Loucy (cell line): ENCODE results near the gene MAML2.

Experiments
- H2AFZ ChIP-seq: fragments of 200-600 bp; sonication (generic); 2 replicates; pipeline ENCODE4 v1.6.0; 2016; ENCODE audit warnings: antibody characterized with exemption, mild to moderate bottlenecking, low read length, moderate library complexity
- H3F3A ChIP-seq: fragments of 200-600 bp; 2 replicates; pipeline ENCODE4 v1.6.0; 2016; ENCODE audit warnings: antibody characterized with exemption, low read depth, mild to moderate bottlenecking
- H3K27me3 ChIP-seq: fragments of 200-600 bp; sonication (generic); 2 replicates; pipeline ENCODE4 v1.6.1; 2014; ENCODE audit warnings: low read length, mild to moderate bottlenecking; ENCODE audit not compliant: insufficient read depth, poor library complexity, severe bottlenecking
- H3K36me3 ChIP-seq: fragments of 200-600 bp; sonication (generic); 2 replicates; pipeline ENCODE4 v1.6.1; 2016; ENCODE audit warnings: low read length; ENCODE audit not compliant: insufficient read depth
- H3K4me1 ChIP-seq: fragments of 200-600 bp; sonication (generic); 2 replicates; pipeline ENCODE4 v1.5.1; 2014; ENCODE audit warnings: low read length, mild to moderate bottlenecking; ENCODE audit not compliant: insufficient read depth, poor library complexity, severe bottlenecking
- H3K4me2 ChIP-seq: fragments of 200-600 bp; sonication (generic); 2 replicates; pipeline ENCODE4 v1.6.0; 2014; ENCODE audit warnings: antibody characterized with exemption, low read length, low read depth, mild to moderate bottlenecking; ENCODE audit not compliant: poor library complexity, severe bottlenecking
- H3K4me3 ChIP-seq: fragments of 200-600 bp; sonication (generic); 2 replicates; pipeline ENCODE4 v1.5.1; 2014; ENCODE audit warnings: low read length, mild to moderate bottlenecking, mixed read lengths; ENCODE audit not compliant: poor library complexity, severe bottlenecking
- H3K79me2 ChIP-seq: fragments of 200-600 bp; sonication (generic); 2 replicates; pipeline ENCODE4 v1.6.1; 2014; ENCODE audit warnings: low read length; ENCODE audit not compliant: insufficient read depth
- H3K9ac ChIP-seq: fragments of 200-600 bp; sonication (generic); 2 replicates; pipeline ENCODE4 v1.6.0; 2014; ENCODE audit warnings: mild to moderate bottlenecking, low read depth, low read length, moderate library complexity; ENCODE audit not compliant: poor library complexity, severe bottlenecking
- H3K9me2 ChIP-seq: fragments of 200-600 bp; sonication (generic); replicated peaks from 2 replicates; pipeline ENCODE4 v1.6.1; 2016; ENCODE audit warnings: low read depth, low read length, mixed read lengths
- H3K9me3 ChIP-seq: fragments of 200-600 bp; sonication (generic); 2 replicates; pipeline ENCODE4 v1.6.1; 2014; ENCODE audit warnings: mild to moderate bottlenecking, antibody characterized with exemption, low read length, low read depth; ENCODE audit not compliant: insufficient read depth
- H4K20me1 ChIP-seq: fragments of 200-600 bp; sonication (generic); 2 replicates; pipeline ENCODE4 v1.6.0; 2014; ENCODE audit warnings: antibody characterized with exemption, low read length, mild to moderate bottlenecking; ENCODE audit not compliant: insufficient read depth, poor library complexity, severe bottlenecking
- CTCF ChIP-seq: fragments of 200-600 bp; sonication (generic); conservative IDR thresholded peaks from 2 replicates; pipeline ENCODE4 v1.5.1; 2014; ENCODE audit warnings: mild to moderate bottlenecking, antibody characterized with exemption, low read length
- EZH2phosphoT487 ChIP-seq: fragments of 200-600 bp; IDR thresholded peaks from 2 replicates; pipeline ENCODE4 v1.6.1; 2018; ENCODE audit warnings: antibody characterized with exemption, mild to moderate bottlenecking, moderate library complexity, borderline replicate concordance

MAML2 gene

GRCh38 chr11:95991101-95991500 is 351.9 kb downstream of the MAML2 start:
- H3K9ac ChIP-seq = no peak overlapping the region
- no peaks in the 10 kb centered on the region for H3K4me1 ChIP-seq
- no peaks in the 10 kb centered on the region for H3K9me2 ChIP-seq
- no peaks in the 10 kb centered on the region for H4K20me1 ChIP-seq
- H3F3A ChIP-seq = no peaks in the 10 kb centered on the region
- no peaks in the 10 kb centered on the region for H3K79me2 ChIP-seq
- H3K9me3 ChIP-seq = no peaks in the 10 kb centered on the region
- no peak overlapping the region for H3K4me3 ChIP-seq
- TF ChIP-seq CTCF (no peak), EZH2phosphoT487 (no peak)
- no peak overlapping the region for H2AFZ ChIP-seq
- no peaks in the 10 kb centered on the region for H3K36me3 ChIP-seq
- no peak overlapping the region for H3K4me2 ChIP-seq
- H3K27me3 ChIP-seq = no peaks in the 10 kb centered on the region

GRCh38 chr11:95989780-95990179 is 353.2 kb downstream of the MAML2 start:
- no peaks in the 10 kb centered on the region for H3K27me3 ChIP-seq
- H3K9me3 ChIP-seq = no peaks in the 10 kb centered on the region
- H3K4me3 ChIP-seq = no peak overlapping the region
- peaks cover 6% of the 10 kb centered on the region for H3K4me1 ChIP-seq
- H3K4me2 ChIP-seq = no peak overlapping the region
- no peaks in the 10 kb centered on the region for H3K9me2 ChIP-seq
- no peak for TF ChIP-seq EZH2phosphoT487
- no peak for TF ChIP-seq CTCF
- no peaks in the 10 kb centered on the region for H4K20me1 ChIP-seq
- no peak overlapping the region for H3K9ac ChIP-seq
- H2AFZ ChIP-seq = no peak overlapping the region
- no peaks in the 10 kb centered on the region for H3F3A ChIP-seq
- H3K36me3 ChIP-seq = no peaks in the 10 kb centered on the region
- no peaks in the 10 kb centered on the region for H3K79me2 ChIP-seq

GRCh38 chr11:95989076-95989605 is 353.9 kb downstream of the MAML2 start:
- H3K27me3 ChIP-seq = no peaks in the 10 kb centered on the region
- H2AFZ ChIP-seq = no peak overlapping the region
- H3K9me2 ChIP-seq = no peaks in the 10 kb centered on the region
- H3K9me3 ChIP-seq = no peaks in the 10 kb centered on the region
- H3K79me2 ChIP-seq = no peaks in the 10 kb centered on the region
- H3K36me3 ChIP-seq = no peaks in the 10 kb centered on the region
- H3K4me1 ChIP-seq = peaks cover 9% of the 10 kb centered on the region
- no peaks in the 10 kb centered on the region for H3F3A ChIP-seq
- H4K20me1 ChIP-seq = no peaks in the 10 kb centered on the region
- no peak overlapping the region for H3K9ac ChIP-seq
- no peak overlapping the region for H3K4me2 ChIP-seq
- no peak overlapping the region for H3K4me3 ChIP-seq
- TF ChIP-seq CTCF (no peak), EZH2phosphoT487 (no peak)
